Measurements from ENCODE around the gene TMEM44. TPM values are rescaled to one million over a fixed set of nuclear protein-coding genes. Genes with fewer than 3 reads are reported as not detected.

TMEM44 gene
- total and polyA plus RNA-seq, 2 donors, result 8.0 to 11.7 TPM

- no peak for DNase-seq (ENCODE audit: extremely low spot score)
- 94% methylated on average over 7 of the region's 7 CpGs for WGBS
- Histone ChIP-seq H3K4me1 (ENCODE audit: insufficient read depth) (no peaks in the 10 kb centered on the region), H3K36me3 (ENCODE audit: insufficient read depth) (peaks cover 4% of the 10 kb centered on the region), H3K27ac (ENCODE audit: low read depth) (no peak overlapping the region), H3K4me3 (ENCODE audit: low read depth, low read length) (no peak overlapping the region)
These were observed 31.6 kb upstream of the TMEM44 start for GRCh38 chr3:194664857-194665256.

- Histone ChIP-seq H3K27ac (ENCODE audit: low read depth) (no peak overlapping the region), H3K4me3 (ENCODE audit: low read depth, low read length) (no peak overlapping the region), H3K36me3 (ENCODE audit: insufficient read depth) (peaks cover 3% of the 10 kb centered on the region), H3K4me1 (ENCODE audit: insufficient read depth) (no peaks in the 10 kb centered on the region)
- DNase-seq (ENCODE audit: extremely low spot score), result no peak
- WGBS, result 53% methylated on average over 6 of the region's 6 CpGs
These were observed 28.7 kb upstream of the TMEM44 start for GRCh38 chr3:194661946-194662345.

GRCh38 chr3:194661374-194661773, 28.2 kb upstream of the TMEM44 start:
- Histone ChIP-seq H3K27ac (ENCODE audit: low read depth) (no peak overlapping the region), H3K4me3 (ENCODE audit: low read depth, low read length) (no peak overlapping the region), H3K4me1 (ENCODE audit: insufficient read depth) (no peaks in the 10 kb centered on the region), H3K36me3 (ENCODE audit: insufficient read depth) (peaks cover 3% of the 10 kb centered on the region)
- DNase-seq (ENCODE audit: extremely low spot score), result no peak
- WGBS, result 53% methylated on average over 3 of the region's 3 CpGs

GRCh38 chr3:194659778-194660177, 26.6 kb upstream of the TMEM44 start:
- H3K4me3 ChIP-seq (ENCODE audit: low read depth, low read length), result no peak overlapping the region
- H3K4me1 ChIP-seq (ENCODE audit: insufficient read depth), result no peaks in the 10 kb centered on the region
- H3K27ac ChIP-seq (ENCODE audit: low read depth), result no peak overlapping the region
- 85% methylated on average over 7 of the region's 7 CpGs for WGBS
- no peak for DNase-seq (ENCODE audit: extremely low spot score)
- peaks cover 6% of the 10 kb centered on the region for H3K36me3 ChIP-seq (ENCODE audit: insufficient read depth)

GRCh38 chr3:194658477-194659242, 25.4 kb upstream of the TMEM44 start:
- no peak overlapping the region for H3K27ac ChIP-seq (ENCODE audit: low read depth)
- WGBS, result 79% methylated on average over 5 of the region's 5 CpGs

GRCh38 chr3:194657439-194657838, 24.2 kb upstream of the TMEM44 start:
- peaks cover 6% of the 10 kb centered on the region for H3K36me3 ChIP-seq (ENCODE audit: insufficient read depth)
- DNase-seq (ENCODE audit: extremely low spot score), result no peak
- H3K27ac ChIP-seq (ENCODE audit: low read depth), result no peak overlapping the region
- no peak overlapping the region for H3K4me3 ChIP-seq (ENCODE audit: low read depth, low read length)
- H3K4me1 ChIP-seq (ENCODE audit: insufficient read depth), result no peaks in the 10 kb centered on the region
- WGBS, result 94% methylated on average over 7 of the region's 7 CpGs

More at GRCh38 chr3:194658477-194659242, 25.4 kb upstream of the TMEM44 start:
- DNase-seq (ENCODE audit: extremely low spot score), result no peak
- H3K4me3 ChIP-seq (ENCODE audit: low read depth, low read length), result no peak overlapping the region
- H3K36me3 ChIP-seq (ENCODE audit: insufficient read depth), result peaks cover 6% of the 10 kb centered on the region
- H3K4me1 ChIP-seq (ENCODE audit: insufficient read depth), result no peaks in the 10 kb centered on the region

GRCh38 chr3:194654443-194654842, 21.2 kb upstream of the TMEM44 start:
- Histone ChIP-seq H3K4me3 (ENCODE audit: low read depth, low read length) (no peak overlapping the region), H3K4me1 (ENCODE audit: insufficient read depth) (no peaks in the 10 kb centered on the region), H3K36me3 (ENCODE audit: insufficient read depth) (peaks cover 9% of the 10 kb centered on the region), H3K27ac (ENCODE audit: low read depth) (no peak overlapping the region)
- no peak for DNase-seq (ENCODE audit: extremely low spot score)
- 92% methylated on average over 5 of the region's 5 CpGs for WGBS

GRCh38 chr3:194647747-194648146, 14.5 kb upstream of the TMEM44 start:
- H3K27ac ChIP-seq (ENCODE audit: low read depth), result no peak overlapping the region
- DNase-seq (ENCODE audit: extremely low spot score), result no peak
- H3K4me1 ChIP-seq (ENCODE audit: insufficient read depth), result no peaks in the 10 kb centered on the region
- no peak overlapping the region for H3K4me3 ChIP-seq (ENCODE audit: low read depth, low read length)
- H3K36me3 ChIP-seq (ENCODE audit: insufficient read depth), result peaks cover 9% of the 10 kb centered on the region
- 84% methylated on average over 3 of the region's 3 CpGs for WGBS

GRCh38 chr3:194642769-194643168, 9.6 kb upstream of the TMEM44 start:
- peaks cover 3% of the 10 kb centered on the region for H3K36me3 ChIP-seq (ENCODE audit: insufficient read depth)
- no peak for DNase-seq (ENCODE audit: extremely low spot score)
- no peak overlapping the region for H3K4me3 ChIP-seq (ENCODE audit: low read depth, low read length)
- WGBS, result 93% methylated on average over 2 of the region's 2 CpGs
- no peak overlapping the region for H3K27ac ChIP-seq (ENCODE audit: low read depth)
- no peaks in the 10 kb centered on the region for H3K4me1 ChIP-seq (ENCODE audit: insufficient read depth)

- Histone ChIP-seq H3K4me3 (ENCODE audit: low read depth, low read length) (no peak overlapping the region), H3K4me1 (ENCODE audit: insufficient read depth) (no peaks in the 10 kb centered on the region), H3K36me3 (ENCODE audit: insufficient read depth) (peaks cover 3% of the 10 kb centered on the region), H3K27ac (ENCODE audit: low read depth) (no peak overlapping the region)
- 76% methylated on average over 7 of the region's 7 CpGs for WGBS
- DNase-seq (ENCODE audit: extremely low spot score), result no peak
These were observed 7.6 kb upstream of the TMEM44 start for GRCh38 chr3:194640829-194641228.

GRCh38 chr3:194638991-194639605, 5.9 kb upstream of the TMEM44 start:
- no peaks in the 10 kb centered on the region for H3K4me1 ChIP-seq (ENCODE audit: insufficient read depth)
- WGBS, result 92% methylated on average over 10 of the region's 10 CpGs
- H3K27ac ChIP-seq (ENCODE audit: low read depth), result no peak overlapping the region
- peaks cover 1% of the 10 kb centered on the region for H3K36me3 ChIP-seq (ENCODE audit: insufficient read depth)
- H3K4me3 ChIP-seq (ENCODE audit: low read depth, low read length), result no peak overlapping the region
- no peak for DNase-seq (ENCODE audit: extremely low spot score)

GRCh38 chr3:194637541-194638400, 4.6 kb upstream of the TMEM44 start:
- DNase-seq (ENCODE audit: extremely low spot score), result no peak
- Histone ChIP-seq H3K27ac (ENCODE audit: low read depth) (no peak overlapping the region), H3K4me1 (ENCODE audit: insufficient read depth) (no peaks in the 10 kb centered on the region), H3K36me3 (ENCODE audit: insufficient read depth) (no peaks in the 10 kb centered on the region), H3K4me3 (ENCODE audit: low read depth, low read length) (no peak overlapping the region)
- 93% methylated on average over 22 of the region's 22 CpGs for WGBS

GRCh38 chr3:194637066-194637465, 3.8 kb upstream of the TMEM44 start:
- no peak for DNase-seq (ENCODE audit: extremely low spot score)
- H3K27ac ChIP-seq (ENCODE audit: low read depth), result no peak overlapping the region
- H3K4me1 ChIP-seq (ENCODE audit: insufficient read depth), result no peaks in the 10 kb centered on the region
- no peaks in the 10 kb centered on the region for H3K36me3 ChIP-seq (ENCODE audit: insufficient read depth)
- no peak overlapping the region for H3K4me3 ChIP-seq (ENCODE audit: low read depth, low read length)
- 65% methylated on average over 3 of the region's 3 CpGs for WGBS

All from urinary bladder (tissue), 4 donors.